MM.1S (cell line): Measurements from ENCODE around the gene HECTD2.

ENCODE experiments used
- EZH2 ChIP-seq: fragments of 300-600 bp; sonication (generic); optimal IDR thresholded peaks from 2 replicates; pipeline ENCODE3; 2017; ENCODE audit warnings: low read depth, mild to moderate bottlenecking, antibody characterized with exemption, low read length, mixed read lengths
- EZH2phosphoT487 ChIP-seq: fragments of 300-600 bp; sonication (generic); IDR thresholded peaks from 2 replicates; pipeline ENCODE4 v1.6.1; 2018; ENCODE audit warnings: antibody characterized with exemption, low read length
- TF ChIP-seq, protein P1 (sequence below): fragments of 300-600 bp; sonication (generic); IDR thresholded peaks from 2 replicates; pipeline ENCODE4 v1.5.1; 2016; ENCODE audit warnings: antibody characterized with exemption, low read length, mixed read lengths

- TF ChIP-seq, protein P1, sequence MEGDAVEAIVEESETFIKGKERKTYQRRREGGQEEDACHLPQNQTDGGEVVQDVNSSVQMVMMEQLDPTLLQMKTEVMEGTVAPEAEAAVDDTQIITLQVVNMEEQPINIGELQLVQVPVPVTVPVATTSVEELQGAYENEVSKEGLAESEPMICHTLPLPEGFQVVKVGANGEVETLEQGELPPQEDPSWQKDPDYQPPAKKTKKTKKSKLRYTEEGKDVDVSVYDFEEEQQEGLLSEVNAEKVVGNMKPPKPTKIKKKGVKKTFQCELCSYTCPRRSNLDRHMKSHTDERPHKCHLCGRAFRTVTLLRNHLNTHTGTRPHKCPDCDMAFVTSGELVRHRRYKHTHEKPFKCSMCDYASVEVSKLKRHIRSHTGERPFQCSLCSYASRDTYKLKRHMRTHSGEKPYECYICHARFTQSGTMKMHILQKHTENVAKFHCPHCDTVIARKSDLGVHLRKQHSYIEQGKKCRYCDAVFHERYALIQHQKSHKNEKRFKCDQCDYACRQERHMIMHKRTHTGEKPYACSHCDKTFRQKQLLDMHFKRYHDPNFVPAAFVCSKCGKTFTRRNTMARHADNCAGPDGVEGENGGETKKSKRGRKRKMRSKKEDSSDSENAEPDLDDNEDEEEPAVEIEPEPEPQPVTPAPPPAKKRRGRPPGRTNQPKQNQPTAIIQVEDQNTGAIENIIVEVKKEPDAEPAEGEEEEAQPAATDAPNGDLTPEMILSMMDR: no peak
- TF ChIP-seq EZH2phosphoT487 (no peak), EZH2 (no peak)
Observed at GRCh38 chr10:91528080-91528479, 117.9 kb downstream of the HECTD2 start.
